WERI-Rb-1 (cell line): ENCODE results near the gene YTHDF1.

Source experiments
- DNase-seq: peaks from one replicate; pipeline ENCODE4 v3.0.0-alpha.2; 2020
- H3K27ac ChIP-seq: fragments of 250-450 bp; sonication (Bioruptor Pico); 2 replicates; pipeline ENCODE4 v1.5.1; 2020; ENCODE audit warnings: mild to moderate bottlenecking, moderate library complexity
- H3K27me3 ChIP-seq: fragments of 250-450 bp; sonication (Bioruptor Pico); 2 replicates; pipeline ENCODE4 v1.5.1; 2021; ENCODE audit warnings: mild to moderate bottlenecking, low read depth, moderate library complexity; ENCODE audit not compliant: insufficient read depth, severe bottlenecking
- H3K36me3 ChIP-seq: fragments of 250-450 bp; sonication (Bioruptor Pico); 2 replicates; pipeline ENCODE4 v1.5.1; 2020; ENCODE audit warnings: mild to moderate bottlenecking, moderate library complexity
- H3K4me3 ChIP-seq: 2 replicates; pipeline ENCODE4 v1.5.1; 2011; ENCODE audit warnings: low read depth, mild to moderate bottlenecking, control low read depth, low read length
- H3K9me3 ChIP-seq: fragments of 250-450 bp; sonication (Bioruptor Pico); 2 replicates; pipeline ENCODE4 v1.5.1; 2021; ENCODE audit warnings: mild to moderate bottlenecking, moderate library complexity; ENCODE audit not compliant: severe bottlenecking
- TF ChIP-seq, protein P1 (sequence below): IDR thresholded peaks from 2 replicates; pipeline ENCODE4 v1.5.1; 2011; ENCODE audit warnings: low read depth, mild to moderate bottlenecking, control low read depth, inconsistent platforms, low read length

Gene YTHDF1

DNA sequence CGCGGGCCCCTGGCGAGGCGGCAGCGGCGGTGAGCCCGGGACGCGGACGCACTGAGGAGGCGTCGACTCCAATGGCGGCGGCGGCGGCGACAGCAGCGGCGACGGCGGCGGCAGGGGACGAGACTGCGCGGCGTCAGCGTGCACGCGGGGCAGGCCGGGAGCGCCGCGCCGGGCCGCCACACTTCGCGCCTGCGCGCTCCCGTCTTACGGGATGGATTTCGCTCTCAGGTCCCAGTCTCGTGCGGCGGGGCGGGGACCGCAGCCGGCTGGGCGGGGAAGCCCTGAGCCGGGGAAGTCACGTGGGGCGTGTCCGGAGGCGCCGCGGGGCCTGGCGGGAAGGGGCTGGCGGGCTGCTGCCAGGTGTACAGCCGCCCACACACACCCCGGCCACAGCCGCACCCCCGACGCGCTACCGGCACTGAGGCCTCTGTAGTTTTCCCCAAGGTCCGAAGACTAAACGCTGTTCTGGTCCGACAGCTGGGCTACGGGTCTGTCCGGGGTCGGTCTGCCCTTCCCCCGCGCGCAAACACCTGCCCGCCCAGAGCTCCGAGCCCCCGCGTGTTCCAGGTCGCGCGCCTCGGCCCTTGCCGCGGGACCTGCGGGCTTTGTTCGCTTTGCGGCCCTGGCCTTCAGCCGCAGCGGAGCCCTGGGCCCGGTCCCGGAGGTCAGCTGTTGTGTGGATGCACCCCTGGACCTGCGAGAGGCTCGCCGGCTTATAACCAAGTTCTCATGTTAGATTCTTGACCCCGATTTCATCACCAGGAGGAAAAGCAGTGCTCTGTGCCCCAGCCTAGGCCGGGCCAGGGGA is at the start of gene YTHDF1:
YTHDF1 (minus strand) TSS at position 91 of the 808 bp plus-strand sequence. CDS start 239 bp downstream, outside the sequence.
- no peaks in the 10 kb centered on the region for H3K27me3 ChIP-seq
- peak within 1 kb of the TSS; percentile 94 for H3K27ac ChIP-seq
- TF ChIP-seq, protein P1, sequence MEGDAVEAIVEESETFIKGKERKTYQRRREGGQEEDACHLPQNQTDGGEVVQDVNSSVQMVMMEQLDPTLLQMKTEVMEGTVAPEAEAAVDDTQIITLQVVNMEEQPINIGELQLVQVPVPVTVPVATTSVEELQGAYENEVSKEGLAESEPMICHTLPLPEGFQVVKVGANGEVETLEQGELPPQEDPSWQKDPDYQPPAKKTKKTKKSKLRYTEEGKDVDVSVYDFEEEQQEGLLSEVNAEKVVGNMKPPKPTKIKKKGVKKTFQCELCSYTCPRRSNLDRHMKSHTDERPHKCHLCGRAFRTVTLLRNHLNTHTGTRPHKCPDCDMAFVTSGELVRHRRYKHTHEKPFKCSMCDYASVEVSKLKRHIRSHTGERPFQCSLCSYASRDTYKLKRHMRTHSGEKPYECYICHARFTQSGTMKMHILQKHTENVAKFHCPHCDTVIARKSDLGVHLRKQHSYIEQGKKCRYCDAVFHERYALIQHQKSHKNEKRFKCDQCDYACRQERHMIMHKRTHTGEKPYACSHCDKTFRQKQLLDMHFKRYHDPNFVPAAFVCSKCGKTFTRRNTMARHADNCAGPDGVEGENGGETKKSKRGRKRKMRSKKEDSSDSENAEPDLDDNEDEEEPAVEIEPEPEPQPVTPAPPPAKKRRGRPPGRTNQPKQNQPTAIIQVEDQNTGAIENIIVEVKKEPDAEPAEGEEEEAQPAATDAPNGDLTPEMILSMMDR, result no peak

DNA sequence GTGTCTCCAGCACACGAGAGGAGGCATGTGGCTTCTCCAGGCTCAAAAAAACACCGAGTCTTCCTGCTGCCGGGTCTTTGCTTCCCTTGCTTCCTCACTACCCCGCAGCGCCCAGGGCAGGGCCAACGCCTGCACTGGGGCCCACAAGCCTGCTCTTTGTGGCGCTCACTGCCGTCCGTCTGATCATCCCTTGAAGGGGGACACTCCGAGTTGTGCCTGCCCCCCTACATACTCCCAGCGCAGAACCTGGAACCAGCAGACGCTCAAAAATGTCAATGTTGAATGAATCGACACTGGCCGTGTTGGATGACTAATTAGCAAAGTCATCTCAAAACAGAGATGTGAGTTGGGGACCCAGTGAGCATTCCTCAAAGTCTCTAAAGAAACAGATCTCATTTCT is 48.6 kb upstream of the YTHDF1 start:
- no peak for DNase-seq
- Histone ChIP-seq H3K36me3 (no peaks in the 10 kb centered on the region), H3K9me3 (no peaks in the 10 kb centered on the region), H3K27me3 (no peaks in the 10 kb centered on the region), H3K27ac (no peak overlapping the region), H3K4me3 (no peak overlapping the region)
- TF ChIP-seq, protein P1, result no peak

More for the DNA sequence above, at the start of gene YTHDF1:
- Histone ChIP-seq H3K36me3 (peaks cover 38% of the 10 kb centered on the region), H3K4me3 (peak within 1 kb of the TSS; percentile 70), H3K9me3 (no peaks in the 10 kb centered on the region)
- peak; percentile 96 for DNase-seq

DNA sequence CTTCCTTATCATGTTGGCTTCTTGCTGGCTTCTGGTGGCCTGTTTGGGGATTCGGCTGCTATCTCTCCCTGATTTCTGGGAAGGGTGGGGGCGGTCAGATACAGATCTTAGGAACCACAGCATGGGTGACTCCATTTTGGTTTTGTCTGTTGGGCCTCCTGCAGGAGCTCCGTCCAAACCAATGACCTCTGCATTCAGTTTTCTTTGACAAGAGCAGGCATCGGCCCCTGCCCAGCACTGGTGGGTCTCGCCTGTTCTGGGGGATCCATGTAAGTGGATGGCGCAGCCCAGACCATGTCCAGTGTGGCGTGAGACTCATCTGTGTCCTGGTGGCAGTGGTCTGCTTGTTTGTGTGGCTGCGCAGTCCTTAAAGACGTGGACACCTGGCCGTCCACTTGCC is 48.1 kb upstream of the YTHDF1 start:
- TF ChIP-seq, protein P1, result no peak
- H3K9me3 ChIP-seq, result no peaks in the 10 kb centered on the region
- no peaks in the 10 kb centered on the region for H3K27me3 ChIP-seq
- no peak overlapping the region for H3K27ac ChIP-seq
- H3K4me3 ChIP-seq, result no peak overlapping the region
- no peaks in the 10 kb centered on the region for H3K36me3 ChIP-seq
- DNase-seq, result no peak

DNA sequence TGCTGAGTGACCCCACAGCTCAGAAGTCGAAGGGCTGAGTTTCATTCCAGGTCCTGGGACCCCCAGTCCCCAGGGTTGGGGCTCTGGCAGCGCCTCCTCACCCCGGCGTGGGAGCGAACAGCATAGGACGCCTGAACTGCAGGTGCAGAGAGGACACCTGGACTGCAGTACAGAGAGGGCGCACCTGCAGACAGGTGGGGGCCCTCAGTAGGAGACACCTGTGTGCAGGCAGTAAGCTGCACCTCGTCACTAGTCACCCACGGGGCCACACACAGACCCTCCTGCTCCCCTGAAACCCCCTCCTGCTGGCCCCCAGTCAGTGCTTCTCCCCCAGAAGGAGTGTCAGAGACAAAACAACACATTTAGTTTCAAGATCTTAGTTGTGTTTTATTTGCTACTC is 46.9 kb upstream of the YTHDF1 start:
- no peaks in the 10 kb centered on the region for H3K36me3 ChIP-seq
- no peak for DNase-seq
- H3K9me3 ChIP-seq, result no peaks in the 10 kb centered on the region
- H3K27ac ChIP-seq, result no peak overlapping the region
- no peaks in the 10 kb centered on the region for H3K27me3 ChIP-seq
- TF ChIP-seq, protein P1, result no peak
- no peak overlapping the region for H3K4me3 ChIP-seq

DNA sequence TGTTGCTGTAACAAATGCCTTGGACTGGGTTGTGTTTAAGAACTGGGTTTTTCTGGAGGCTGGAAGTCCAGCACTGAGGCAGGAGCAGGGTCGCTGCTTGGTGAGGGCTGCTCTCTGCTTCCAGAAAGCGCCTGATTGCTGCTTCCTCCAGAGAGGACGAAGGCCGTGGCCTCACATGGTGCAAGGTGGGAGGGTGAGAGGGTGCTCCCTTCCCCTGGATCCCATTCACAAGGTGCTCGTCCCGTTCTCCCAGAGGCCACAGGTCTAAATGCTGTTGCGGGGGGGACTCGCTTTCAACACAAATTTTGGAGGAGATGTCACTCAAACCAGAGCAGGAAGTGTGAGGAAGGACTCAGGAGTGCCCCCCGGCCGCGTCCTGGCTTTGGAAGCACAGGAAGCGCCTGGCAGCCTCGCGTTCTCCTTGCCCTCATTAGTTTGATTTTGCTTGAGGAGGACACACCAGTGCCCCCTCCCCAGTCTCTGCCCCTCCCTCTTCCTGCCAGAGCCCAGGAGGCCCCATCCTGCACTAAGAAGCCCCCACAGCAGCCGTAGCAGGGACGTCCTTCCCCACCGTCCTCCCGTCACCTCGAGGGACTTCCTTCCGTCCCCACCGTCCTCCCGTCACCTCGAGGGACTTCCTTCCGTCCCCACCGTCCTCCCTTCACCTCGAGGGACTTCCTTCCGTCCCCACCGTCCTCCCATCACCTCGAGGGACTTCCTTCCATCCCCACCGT is 46.0 kb upstream of the YTHDF1 start:
- TF ChIP-seq, protein P1, result no peak
- Histone ChIP-seq H3K9me3 (no peaks in the 10 kb centered on the region), H3K4me3 (no peak overlapping the region), H3K36me3 (no peaks in the 10 kb centered on the region), H3K27ac (no peak overlapping the region), H3K27me3 (no peaks in the 10 kb centered on the region)
- no peak for DNase-seq
